IMR-90 (cell line): ENCODE measurements around the gene MAP2K5. TPM values are rescaled to one million over a fixed set of nuclear protein-coding genes. Genes with fewer than 3 reads are reported as not detected.

Experiments
- ATAC-seq: fragments of 200-7000 bp; cut with Tn5 transposase; 2 replicates; pipeline ENCODE4 v1.9.1; 2020; ENCODE audit warnings: low read depth, mild to moderate bottlenecking, moderate library complexity
- BruUV-seq: library from RNA; stranded (reverse); fragments of 400-500 nt; replicated peaks from 2 replicates; lab custom pipeline; 2021; lab: Mats Ljungman, UMichigan
- CTCF ChIA-PET: fragments of 300-600 bp; formaldehyde crosslinking; extraction: SDS; loops from one replicate; lab custom pipeline; 2021; ENCODE audit warnings: antibody characterized with exemption; lab: Yijun Ruan, JAX
- POLR2A ChIA-PET: fragments of 300-600 bp; sonication (Branson Sonifier 250); formaldehyde crosslinking; loops from one replicate; lab custom pipeline; 2022; ENCODE audit warnings: antibody characterized with exemption; ENCODE audit not compliant: unreplicated experiment; lab: Charles Lee
- DNase-seq: peaks from one replicate; pipeline ENCODE4 v3.0.0; 2013
- H2AFZ ChIP-seq: replicated peaks from 2 replicates; pipeline ENCODE3; 2013; ENCODE audit warnings: low read length, mild to moderate bottlenecking; ENCODE audit not compliant: poor library complexity
- H2AK5ac ChIP-seq: 2 replicates; pipeline ENCODE4 v1.6.1; 2013; ENCODE audit warnings: low read depth, low read length, inconsistent platforms
- H2AK9ac ChIP-seq: replicated peaks from 2 replicates; pipeline ENCODE3; 2013; ENCODE audit warnings: mild to moderate bottlenecking, low read depth, low read length, moderate library complexity; ENCODE audit not compliant: poor library complexity
- H2BK120ac ChIP-seq: 2 replicates; pipeline ENCODE4 v1.6.1; 2013; ENCODE audit warnings: low read depth, low read length, inconsistent platforms
- H2BK15ac ChIP-seq: 3 replicates; pipeline ENCODE4 v1.6.1; 2013; ENCODE audit warnings: low read depth, low read length, inconsistent platforms
- H2BK20ac ChIP-seq: 2 replicates; pipeline ENCODE4 v1.6.1; 2013; ENCODE audit warnings: low read depth, mild to moderate bottlenecking, inconsistent platforms, low read length, moderate library complexity
- H2BK5ac ChIP-seq: 2 replicates; pipeline ENCODE4 v1.6.1; 2013; ENCODE audit warnings: mild to moderate bottlenecking, low read depth, low read length, inconsistent platforms; ENCODE audit not compliant: poor library complexity, severe bottlenecking
- H3K14ac ChIP-seq: replicated peaks from 2 replicates; pipeline ENCODE4 v1.6.1; 2013; ENCODE audit warnings: low read depth, low read length, inconsistent platforms
- H3K18ac ChIP-seq: 2 replicates; pipeline ENCODE4 v1.6.1; 2013; ENCODE audit warnings: low read depth, low read length, control low read depth
- H3K23ac ChIP-seq: 2 replicates; pipeline ENCODE4 v1.6.1; 2013; ENCODE audit warnings: low read depth, low read length, inconsistent platforms
- H3K27ac ChIP-seq: 2 replicates; pipeline ENCODE4 v1.5.1; 2013; ENCODE audit warnings: mild to moderate bottlenecking, control low read depth, low read length; ENCODE audit not compliant: insufficient read depth
- H3K27me3 ChIP-seq: 2 replicates; pipeline ENCODE4 v1.6.1; 2013; ENCODE audit warnings: low read length; ENCODE audit not compliant: control insufficient read depth, insufficient read depth
- H3K36me3 ChIP-seq: 2 replicates; pipeline ENCODE4 v1.6.1; 2013; ENCODE audit warnings: low read length, mixed read lengths; ENCODE audit not compliant: control insufficient read depth, insufficient read depth
- H3K4ac ChIP-seq: 2 replicates; pipeline ENCODE4 v1.6.1; 2013; ENCODE audit warnings: low read depth, low read length, inconsistent platforms
- H3K4me1 ChIP-seq: 2 replicates; pipeline ENCODE4 v1.6.1; 2013; ENCODE audit warnings: low read length, mixed read lengths; ENCODE audit not compliant: control insufficient read depth, insufficient read depth
- H3K4me2 ChIP-seq: 2 replicates; pipeline ENCODE4 v1.6.1; 2013; ENCODE audit warnings: low read depth, mild to moderate bottlenecking, control low read depth, low read length, moderate library complexity
- H3K4me3 ChIP-seq: 2 replicates; pipeline ENCODE4 v1.5.1; 2013; ENCODE audit warnings: low read depth, mild to moderate bottlenecking, control low read depth, low read length, moderate library complexity; ENCODE audit not compliant: insufficient read depth
- H3K56ac ChIP-seq: 2 replicates; pipeline ENCODE4 v1.6.1; 2013; ENCODE audit warnings: low read length, inconsistent platforms; ENCODE audit not compliant: insufficient read depth; ENCODE audit errors: extremely low read depth
- H3K79me1 ChIP-seq, 2 experiments: 2 replicates each; pipeline ENCODE4 v1.6.1; 2013; ENCODE audit warnings: low read length in 2 of 2, inconsistent platforms in 1 of 2, low read depth in 1 of 2
- H3K9ac ChIP-seq: 2 replicates; pipeline ENCODE4 v1.6.1; 2013; ENCODE audit warnings: low read depth, low read length, control low read depth
- H3K9me1 ChIP-seq: 2 replicates; pipeline ENCODE4 v1.6.1; 2013; ENCODE audit warnings: low read length, inconsistent platforms; ENCODE audit not compliant: insufficient read depth
- H3K9me3 ChIP-seq: 2 replicates; pipeline ENCODE4 v1.6.1; 2013; ENCODE audit warnings: low read length; ENCODE audit not compliant: control insufficient read depth, insufficient read depth
- H4K20me1 ChIP-seq: 2 replicates; pipeline ENCODE4 v1.6.1; 2013; ENCODE audit warnings: low read length, inconsistent platforms; ENCODE audit not compliant: insufficient read depth
- H4K5ac ChIP-seq: 2 replicates; pipeline ENCODE4 v1.6.1; 2013; ENCODE audit warnings: mild to moderate bottlenecking, low read depth, low read length, control low read depth
- H4K8ac ChIP-seq, 2 experiments: 2 replicates each; pipeline ENCODE4 v1.6.1; 2013; ENCODE audit warnings: low read depth in 2 of 2, low read length in 2 of 2, control low read depth in 1 of 2, inconsistent platforms in 1 of 2
- H4K91ac ChIP-seq: 2 replicates; pipeline ENCODE4 v1.6.1; 2013; ENCODE audit warnings: low read depth, low read length, inconsistent platforms; ENCODE audit not compliant: insufficient read depth
- CEBPB ChIP-seq: IDR thresholded peaks from 2 replicates; pipeline ENCODE4 v1.6.1; 2012; ENCODE audit warnings: low read depth, low read length, improper control_type of control experiment
- CTCF ChIP-seq: conservative IDR thresholded peaks from 2 replicates; pipeline ENCODE4 v1.5.1; 2012; ENCODE audit warnings: mild to moderate bottlenecking, low read depth, low read length, improper control_type of control experiment
- ELK1 ChIP-seq: fragments of 150-350 bp; IDR thresholded peaks from 2 replicates; pipeline ENCODE4 v1.6.1; 2016; ENCODE audit warnings: low read depth, mild to moderate bottlenecking, low read length, moderate library complexity, borderline replicate concordance
- MAFK ChIP-seq: IDR thresholded peaks from 2 replicates; pipeline ENCODE4 v1.6.1; 2012; ENCODE audit warnings: low read depth, low read length, improper control_type of control experiment
- MAZ ChIP-seq: IDR thresholded peaks from 2 replicates; pipeline ENCODE4 v1.6.1; 2012; ENCODE audit warnings: low read depth, mild to moderate bottlenecking, low read length, improper control_type of control experiment, moderate library complexity, borderline replicate concordance
- RAD21 ChIP-seq: IDR thresholded peaks from 2 replicates; pipeline ENCODE4 v1.6.1; 2012; ENCODE audit warnings: low read length, improper control_type of control experiment
- RFX5 ChIP-seq: IDR thresholded peaks from 2 replicates; pipeline ENCODE4 v1.8.0; 2012; ENCODE audit warnings: low read depth, mild to moderate bottlenecking, low read length, moderate library complexity
- WGBS, 2 experiments: methylation state at CpG; one replicate each; pipeline versions ENCODE4 v1.1.5 to v1.1.7; 2013; ENCODE audit warnings: missing lambda C conversion rate in 2 of 2; ENCODE audit not compliant: insufficient read length in 1 of 2; ENCODE audit errors: extremely low coverage in 2 of 2; 5-methylcytosine and 5-hydroxymethylcytosine counted together
- dilution Hi-C: fragments of 300-500 bp; cut with HindIII; formaldehyde crosslinking; loops from one replicate; pipeline ENCODE4 v1.14.3; 2018; ENCODE audit warnings: low sequenced_read_pairs; ENCODE audit not compliant: unreplicated experiment
- in situ Hi-C: fragments of 300-500 bp; cut with MboI; formaldehyde crosslinking; loops from 3 replicates; pipeline ENCODE4 v1.14.3; 2019; ENCODE audit warnings: low sequenced_read_pairs, inconsistent platforms, mixed read lengths
- intact Hi-C: fragments of 100-400 bp; cut with micrococcal nuclease; formaldehyde crosslinking; loops from 2 replicates; pipeline ENCODE4 v1.10.0; 2022
- polyA plus RNA-seq, 3 experiments: library from polyadenylated mRNA; depleted of rRNA; stranded (reverse); fragments of >200 nt; gene quantifications; 2 replicates each; pipeline ENCODE4 v1.2.3, GENCODE V29; 2012; ENCODE audit warnings: low replicate concordance in 1 of 3
- total RNA-seq: library from RNA; depleted of rRNA; stranded (reverse); fragments of >200 nt; gene quantifications from 2 replicates; pipeline ENCODE4 v1.2.3, GENCODE V29; 2012

MAP2K5 gene
- total and polyA plus RNA-seq, 2 of the 4 experiments (the other 2 are of a cell fraction) = 1.6 to 6.1 TPM

- Histone ChIP-seq H3K4me3 (no peak overlapping the region), H3K4ac (no peak overlapping the region), H3K23ac (no peak overlapping the region), H3K14ac (no peak overlapping the region), H3K4me2 (no peak overlapping the region; the same call in 1 of the 2 replicates), H3K9me3 (no peaks in the 10 kb centered on the region), H4K5ac (no peak overlapping the region; the same call in 1 of the 2 replicates), H3K56ac (no peak overlapping the region), H2AFZ (no peak overlapping the region), H4K8ac (no peak overlapping the region), H4K20me1 (no peaks in the 10 kb centered on the region), H2BK20ac (no peak overlapping the region), H3K36me3 (no peaks in the 10 kb centered on the region), H3K27me3 (no peaks in the 10 kb centered on the region), H3K27ac (no peak overlapping the region), H4K91ac (no peak overlapping the region), H2AK5ac (no peak overlapping the region), H2AK9ac (no peak overlapping the region), H2BK15ac (no peak overlapping the region), H3K9me1 (no peaks in the 10 kb centered on the region), H2BK120ac (no peak overlapping the region), H3K79me1 (no peaks in the 10 kb centered on the region; a peak in 1 of 4 replicates), H3K4me1 (peaks cover 2% of the 10 kb centered on the region; the same call in 1 of the 2 replicates), H3K18ac (no peak overlapping the region), H3K9ac (no peak overlapping the region), H2BK5ac (no peak overlapping the region)
- intact Hi-C loops = no loop called here
- ATAC-seq = peak; percentile 77
- peak; percentile 80 for DNase-seq
- no TSS peak for BruUV-seq
- peak; percentile 58 for TF ChIP-seq MAFK
- TF ChIP-seq CEBPB = peak; percentile 92
- TF ChIP-seq RFX5 = no peak
- TF ChIP-seq CTCF = no peak
- no peak for TF ChIP-seq ELK1
- TF ChIP-seq RAD21 = no peak
- no peak for TF ChIP-seq MAZ
- in situ Hi-C loops = no loop called here
- CTCF ChIA-PET = no interaction called here
- POLR2A ChIA-PET = no interaction called here
- no CpG with 5 or more reads among the region's 3 CpGs for WGBS, 2 experiments
- dilution Hi-C loops = no loop called here
Observed at GRCh38 chr15:67531379-67531914, 11.1 kb upstream of the MAP2K5 start.
